ENCODE results near the gene NRROS.

- TF ChIP-seq CTCF (IDR thresholded peaks at IDR 0.05) (no peak), POLR2A (IDR thresholded peaks at IDR 0.05) (no peak)
Observed at GRCh38 chr3:196651819-196652218, 12.3 kb downstream of the NRROS start.

All from body of pancreas (tissue), 4 donors.